ENCODE measurements around the gene UBC. TPM values are rescaled to one million over a fixed set of nuclear protein-coding genes. Genes with fewer than 3 reads are reported as not detected.
A peak's percentile ranks its signal among the peaks of the same experiment; 100 is the strongest.

Gene UBC
- total and polyA plus RNA-seq, 2 of the 4 experiments (the other 2 are of a cell fraction): 2,042 to 4,320 TPM

DNA sequence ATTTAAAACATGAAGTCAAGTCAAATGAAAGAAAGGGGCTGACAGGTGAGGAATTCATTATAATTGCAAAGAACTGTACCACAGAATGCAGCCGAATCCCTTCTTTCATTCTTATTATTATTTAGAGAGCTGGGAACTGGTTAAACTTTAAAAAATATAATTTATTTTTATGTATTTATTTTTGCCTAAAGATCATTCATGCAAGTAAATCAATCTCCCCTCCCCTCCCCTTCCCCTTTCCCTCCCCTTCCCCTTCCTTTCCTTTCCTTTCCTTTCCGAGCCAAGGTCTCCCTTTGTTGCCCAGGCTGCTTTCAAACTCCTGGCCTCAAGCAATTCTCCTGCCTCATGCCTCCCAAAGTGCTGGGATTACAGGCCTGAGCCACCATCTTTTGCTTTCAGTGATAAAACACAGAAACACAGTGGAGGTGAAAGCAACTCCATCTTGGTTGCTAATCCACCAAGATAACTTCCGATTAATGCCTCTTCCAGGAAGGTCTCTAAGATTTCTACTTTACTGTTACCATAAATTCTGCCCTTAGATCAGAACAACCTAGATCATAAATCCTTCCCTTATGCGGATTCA lies 6.0 kb upstream of the UBC start:
- Histone ChIP-seq H3K9me3 (ENCODE audit: control insufficient read depth, insufficient read depth, low read length) (no peaks in the 10 kb centered on the region), H4K91ac (ENCODE audit: insufficient read depth, low read depth, low read length) (no peak overlapping the region), H2AK9ac (replicated peaks; ENCODE audit: low read depth, low read length, poor library complexity) (no peak overlapping the region), H2BK120ac (ENCODE audit: low read depth, low read length) (no peak overlapping the region), H3K9me1 (ENCODE audit: insufficient read depth, low read length) (peaks cover 14% of the 10 kb centered on the region), H2AFZ (replicated peaks; ENCODE audit: low read length, poor library complexity) (no peak overlapping the region), H3K23ac (ENCODE audit: low read depth, low read length) (no peak overlapping the region), H2BK20ac (ENCODE audit: low read depth, low read length) (no peak overlapping the region), H4K20me1 (ENCODE audit: insufficient read depth, low read length) (no peaks in the 10 kb centered on the region), H3K4me2 (ENCODE audit: low read depth, low read length) (no peak overlapping the region), H2AK5ac (ENCODE audit: low read depth, low read length) (no peak overlapping the region; the same call in 1 of the 2 replicates), H3K14ac (replicated peaks; ENCODE audit: low read depth, low read length) (no peak overlapping the region), H3K56ac (ENCODE audit: extremely low read depth, insufficient read depth, low read length) (no peak overlapping the region), H2BK15ac (ENCODE audit: low read depth, low read length) (peak overlapping the region; percentile 8; the same call in 1 of the 3 replicates), H2BK5ac (ENCODE audit: low read depth, low read length, poor library complexity, severe bottlenecking) (peak overlapping the region; percentile 38), H3K9ac (ENCODE audit: low read depth, low read length) (no peak overlapping the region), H3K36me3 (ENCODE audit: control insufficient read depth, insufficient read depth, low read length) (no peaks in the 10 kb centered on the region), H3K4me3 (ENCODE audit: insufficient read depth, low read depth, low read length) (no peak overlapping the region), H4K5ac (ENCODE audit: low read depth, low read length) (no peak overlapping the region), H3K27ac (ENCODE audit: insufficient read depth, low read length) (no peak overlapping the region), H4K8ac (ENCODE audit: low read depth in 2 of 2, low read length in 2 of 2) (no peak overlapping the region), H3K18ac (ENCODE audit: low read depth, low read length) (no peak overlapping the region), H3K4me1 (ENCODE audit: control insufficient read depth, insufficient read depth, low read length) (peaks cover 14% of the 10 kb centered on the region), H3K27me3 (ENCODE audit: control insufficient read depth, insufficient read depth, low read length) (no peaks in the 10 kb centered on the region), H3K79me1 (ENCODE audit: low read depth in 1 of 2, low read length in 2 of 2) (peaks cover 0 to 24% of the 10 kb centered on the region in 2 experiments; a peak in 2 of 4 replicates), H3K4ac (ENCODE audit: low read depth, low read length) (no peak overlapping the region)
- DNase-seq (no peak), ATAC-seq (ENCODE audit: low read depth) (no peak)
- BruUV-seq (replicated peaks): no TSS peak
- dilution Hi-C loops (cut with HindIII; ENCODE audit: low sequenced_read_pairs, unreplicated experiment): no loop called here
- intact Hi-C loops (cut with micrococcal nuclease): no loop called here
- no peak for TF ChIP-seq MAZ (IDR thresholded peaks at IDR 0.05; ENCODE audit: borderline replicate concordance, low read depth, low read length)
- TF ChIP-seq BHLHE40 (IDR thresholded peaks at IDR 0.05; ENCODE audit: low read depth, low read length): no peak
- no peak for TF ChIP-seq NFE2L2 (IDR thresholded peaks at IDR 0.05; ENCODE audit: low read depth, low read length)
- TF ChIP-seq SMC3 (IDR thresholded peaks at IDR 0.05; ENCODE audit: low read depth, low read length): no peak
- no peak for TF ChIP-seq RAD21 (IDR thresholded peaks at IDR 0.05; ENCODE audit: low read length)
- TF ChIP-seq MAFK (IDR thresholded peaks at IDR 0.05; ENCODE audit: low read depth, low read length): no peak
- TF ChIP-seq, protein P1, sequence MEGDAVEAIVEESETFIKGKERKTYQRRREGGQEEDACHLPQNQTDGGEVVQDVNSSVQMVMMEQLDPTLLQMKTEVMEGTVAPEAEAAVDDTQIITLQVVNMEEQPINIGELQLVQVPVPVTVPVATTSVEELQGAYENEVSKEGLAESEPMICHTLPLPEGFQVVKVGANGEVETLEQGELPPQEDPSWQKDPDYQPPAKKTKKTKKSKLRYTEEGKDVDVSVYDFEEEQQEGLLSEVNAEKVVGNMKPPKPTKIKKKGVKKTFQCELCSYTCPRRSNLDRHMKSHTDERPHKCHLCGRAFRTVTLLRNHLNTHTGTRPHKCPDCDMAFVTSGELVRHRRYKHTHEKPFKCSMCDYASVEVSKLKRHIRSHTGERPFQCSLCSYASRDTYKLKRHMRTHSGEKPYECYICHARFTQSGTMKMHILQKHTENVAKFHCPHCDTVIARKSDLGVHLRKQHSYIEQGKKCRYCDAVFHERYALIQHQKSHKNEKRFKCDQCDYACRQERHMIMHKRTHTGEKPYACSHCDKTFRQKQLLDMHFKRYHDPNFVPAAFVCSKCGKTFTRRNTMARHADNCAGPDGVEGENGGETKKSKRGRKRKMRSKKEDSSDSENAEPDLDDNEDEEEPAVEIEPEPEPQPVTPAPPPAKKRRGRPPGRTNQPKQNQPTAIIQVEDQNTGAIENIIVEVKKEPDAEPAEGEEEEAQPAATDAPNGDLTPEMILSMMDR (conservative IDR thresholded peaks at IDR 0.05; ENCODE audit: low read depth, low read length): no peak
- no peak for TF ChIP-seq RFX5 (IDR thresholded peaks at IDR 0.05; ENCODE audit: low read depth, low read length)
- TF ChIP-seq POLR2A (IDR thresholded peaks at IDR 0.05; ENCODE audit: low read depth, low read length): no peak
- TF ChIP-seq, protein P2, sequence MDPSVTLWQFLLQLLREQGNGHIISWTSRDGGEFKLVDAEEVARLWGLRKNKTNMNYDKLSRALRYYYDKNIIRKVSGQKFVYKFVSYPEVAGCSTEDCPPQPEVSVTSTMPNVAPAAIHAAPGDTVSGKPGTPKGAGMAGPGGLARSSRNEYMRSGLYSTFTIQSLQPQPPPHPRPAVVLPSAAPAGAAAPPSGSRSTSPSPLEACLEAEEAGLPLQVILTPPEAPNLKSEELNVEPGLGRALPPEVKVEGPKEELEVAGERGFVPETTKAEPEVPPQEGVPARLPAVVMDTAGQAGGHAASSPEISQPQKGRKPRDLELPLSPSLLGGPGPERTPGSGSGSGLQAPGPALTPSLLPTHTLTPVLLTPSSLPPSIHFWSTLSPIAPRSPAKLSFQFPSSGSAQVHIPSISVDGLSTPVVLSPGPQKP (IDR thresholded peaks at IDR 0.05; ENCODE audit: borderline replicate concordance, low read depth, low read length): no peak
- no peak for TF ChIP-seq RCOR1 (IDR thresholded peaks at IDR 0.05; ENCODE audit: insufficient replicate concordance, low read length)
- TF ChIP-seq CEBPB (IDR thresholded peaks at IDR 0.05; ENCODE audit: low read depth, low read length): no peak
- no peak for TF ChIP-seq FOS (IDR thresholded peaks at IDR 0.05; ENCODE audit: low read depth, low read length)
- no peak for TF ChIP-seq CHD1 (IDR thresholded peaks at IDR 0.05; ENCODE audit: low read depth, low read length)
- TF ChIP-seq MXI1 (IDR thresholded peaks at IDR 0.05; ENCODE audit: borderline replicate concordance, low read depth, low read length): no peak
- TF ChIP-seq, protein P3, sequence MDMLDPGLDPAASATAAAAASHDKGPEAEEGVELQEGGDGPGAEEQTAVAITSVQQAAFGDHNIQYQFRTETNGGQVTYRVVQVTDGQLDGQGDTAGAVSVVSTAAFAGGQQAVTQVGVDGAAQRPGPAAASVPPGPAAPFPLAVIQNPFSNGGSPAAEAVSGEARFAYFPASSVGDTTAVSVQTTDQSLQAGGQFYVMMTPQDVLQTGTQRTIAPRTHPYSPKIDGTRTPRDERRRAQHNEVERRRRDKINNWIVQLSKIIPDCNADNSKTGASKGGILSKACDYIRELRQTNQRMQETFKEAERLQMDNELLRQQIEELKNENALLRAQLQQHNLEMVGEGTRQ (IDR thresholded peaks at IDR 0.05; ENCODE audit: low read depth, low read length): no peak
- WGBS, 2 experiments (ENCODE audit: extremely low coverage in 2 of 2, insufficient read length in 1 of 2): 90% methylated on average over 2 of the region's 4 CpGs; no CpG with 5 or more reads in 1 of the 2 experiments
- in situ Hi-C loops (cut with MboI; ENCODE audit: low sequenced_read_pairs): no loop called here
- CTCF ChIA-PET: no interaction called here
- POLR2A ChIA-PET (ENCODE audit: unreplicated experiment): no interaction called here
